ENCODE data around the gene MRPS7. TPM values are rescaled to one million over a fixed set of nuclear protein-coding genes. Genes with fewer than 3 reads are reported as not detected.

The MRPS7 gene
- total RNA-seq = 10 to 100 TPM; 27.1 to 54.0 (median 37.4) TPM

DNA sequence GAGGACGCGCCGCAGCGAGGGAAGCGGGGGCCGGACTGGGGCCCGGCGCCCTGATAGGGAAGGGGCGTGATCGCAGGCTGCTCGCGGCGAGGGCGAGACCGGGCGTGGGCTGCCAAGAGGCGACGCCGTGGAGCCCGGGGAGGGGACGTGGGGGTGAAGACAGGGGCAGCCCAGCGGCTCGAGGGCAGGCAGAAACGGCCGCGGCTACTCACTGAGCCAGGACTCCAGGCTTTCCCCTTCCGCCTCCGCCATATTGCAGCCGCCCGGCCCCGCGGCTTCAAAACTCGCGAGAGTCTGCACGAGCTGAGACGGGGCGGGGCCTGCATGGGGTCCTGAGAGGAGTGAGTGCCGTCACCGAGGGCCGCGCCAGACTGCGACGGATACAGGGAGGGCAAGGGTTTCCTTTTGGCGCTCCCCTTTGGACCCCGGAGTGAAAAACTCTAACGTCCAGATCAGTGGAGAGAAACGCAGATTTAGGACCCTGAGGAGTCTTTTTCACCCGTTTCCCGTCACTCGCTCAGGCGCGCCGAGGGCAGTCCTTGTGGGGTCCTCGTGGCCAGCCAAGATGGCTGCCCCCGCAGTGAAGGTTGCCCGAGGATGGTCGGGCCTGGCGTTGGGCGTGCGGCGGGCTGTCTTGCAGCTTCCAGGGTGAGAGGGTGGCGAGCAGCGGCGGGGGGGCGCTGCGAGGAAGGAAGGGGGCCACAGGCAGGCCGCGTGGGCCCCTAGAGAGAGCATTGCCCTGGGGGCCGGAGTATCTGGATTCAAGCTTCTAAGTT lies at the start of gene MRPS7, which contains the start of gene GGA3:
MRPS7 (plus strand) TSS at position 544 of the 776 bp plus-strand sequence; CDS start at position 566, 22 bp downstream.
GGA3 (minus strand) TSS at position 271 of the 776 bp plus-strand sequence; CDS start at position 252, 19 bp downstream.
- in situ Hi-C loops (cut with MboI; ENCODE audit: low pct_ligation_motif_present in 1 of 4, low pct_unique_long_range_greater_than_20kb in 1 of 4, low sequenced_read_pairs in 3 of 4) (no loop called here), intact Hi-C loops (cut with DNase I; ENCODE audit: low total_unique reads) (no loop called here)
- Histone ChIP-seq H3K27ac (peak within 1 kb of the TSS; percentile 89 to 96 (median 92)), H3K36me3 (peaks cover 0 to 13% (median 4%) of the 10 kb centered on the region in 4 donors), H3K9me3 (no peaks in the 10 kb centered on the region), H3K4me3 (peak within 1 kb of the TSS; percentile 68 to 90 (median 84)), H3K27me3 (no peaks in the 10 kb centered on the region), H3K4me1 (peaks cover 12 to 36% (median 27%) of the 10 kb centered on the region in 4 donors)
- peak; percentile 95 for DNase-seq
- WGBS, 2 donors (ENCODE audit: low coverage in 1 of 2) = 0% methylated on average over 52 of the region's 69 CpGs; no CpG with 5 or more reads in 1 of the 2 donors
- TF ChIP-seq, protein P1, sequence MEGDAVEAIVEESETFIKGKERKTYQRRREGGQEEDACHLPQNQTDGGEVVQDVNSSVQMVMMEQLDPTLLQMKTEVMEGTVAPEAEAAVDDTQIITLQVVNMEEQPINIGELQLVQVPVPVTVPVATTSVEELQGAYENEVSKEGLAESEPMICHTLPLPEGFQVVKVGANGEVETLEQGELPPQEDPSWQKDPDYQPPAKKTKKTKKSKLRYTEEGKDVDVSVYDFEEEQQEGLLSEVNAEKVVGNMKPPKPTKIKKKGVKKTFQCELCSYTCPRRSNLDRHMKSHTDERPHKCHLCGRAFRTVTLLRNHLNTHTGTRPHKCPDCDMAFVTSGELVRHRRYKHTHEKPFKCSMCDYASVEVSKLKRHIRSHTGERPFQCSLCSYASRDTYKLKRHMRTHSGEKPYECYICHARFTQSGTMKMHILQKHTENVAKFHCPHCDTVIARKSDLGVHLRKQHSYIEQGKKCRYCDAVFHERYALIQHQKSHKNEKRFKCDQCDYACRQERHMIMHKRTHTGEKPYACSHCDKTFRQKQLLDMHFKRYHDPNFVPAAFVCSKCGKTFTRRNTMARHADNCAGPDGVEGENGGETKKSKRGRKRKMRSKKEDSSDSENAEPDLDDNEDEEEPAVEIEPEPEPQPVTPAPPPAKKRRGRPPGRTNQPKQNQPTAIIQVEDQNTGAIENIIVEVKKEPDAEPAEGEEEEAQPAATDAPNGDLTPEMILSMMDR (IDR thresholded peaks at IDR 0.05) = no peak
- peak; percentile 40 to 82 (median 65) for TF ChIP-seq POLR2AphosphoS5 (IDR thresholded peaks at IDR 0.05)
- TF ChIP-seq EP300 (IDR thresholded peaks at IDR 0.05; ENCODE audit: low read depth) = no peak
- TF ChIP-seq POLR2A (IDR thresholded peaks at IDR 0.05) = peak; percentile 71

DNA sequence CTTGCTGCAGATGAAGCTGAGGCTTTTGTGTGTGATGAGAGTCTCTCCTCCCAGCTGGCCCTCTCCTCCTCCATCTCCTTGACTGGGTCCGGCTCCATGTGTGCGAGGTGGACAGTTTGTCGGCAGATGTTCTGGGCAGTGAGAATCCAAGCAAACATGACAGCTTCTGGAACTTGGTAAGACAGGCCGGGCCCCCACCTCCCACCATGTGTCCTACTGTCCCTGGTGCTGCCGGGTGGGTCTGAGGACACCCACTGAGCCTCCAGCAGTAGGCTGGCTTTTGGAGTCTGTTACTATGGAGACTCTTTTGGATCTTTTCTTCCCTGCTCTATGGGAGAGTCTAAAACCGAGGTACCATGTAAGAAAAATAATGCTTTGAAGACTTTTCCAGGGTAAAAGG lies 43.5 kb upstream of the MRPS7 start:
- no peak for DNase-seq
- peaks cover 0 to 46% (median 18%) of the 10 kb centered on the region in 4 donors for H3K36me3 ChIP-seq
- in situ Hi-C loops (cut with MboI; ENCODE audit: low pct_ligation_motif_present in 1 of 4, low pct_unique_long_range_greater_than_20kb in 1 of 4, low sequenced_read_pairs in 3 of 4) = no loop called here
- no peak overlapping the region for H3K4me3 ChIP-seq
- no peaks in the 10 kb centered on the region for H3K9me3 ChIP-seq
- H3K4me1 ChIP-seq = no peaks in the 10 kb centered on the region
- no peak overlapping the region for H3K27ac ChIP-seq
- 92 to 95% methylated on average over 2 to 6 of the region's 6 CpGs for WGBS, 2 donors (ENCODE audit: low coverage in 1 of 2)
- TF ChIP-seq EP300 (IDR thresholded peaks at IDR 0.05; ENCODE audit: low read depth) (no peak), POLR2AphosphoS5 (IDR thresholded peaks at IDR 0.05) (no peak), POLR2A (IDR thresholded peaks at IDR 0.05) (no peak)
- TF ChIP-seq, protein P1 (IDR thresholded peaks at IDR 0.05) = no peak
- H3K27me3 ChIP-seq = no peaks in the 10 kb centered on the region
- intact Hi-C loops (cut with DNase I; ENCODE audit: low total_unique reads) = no loop called here

DNA sequence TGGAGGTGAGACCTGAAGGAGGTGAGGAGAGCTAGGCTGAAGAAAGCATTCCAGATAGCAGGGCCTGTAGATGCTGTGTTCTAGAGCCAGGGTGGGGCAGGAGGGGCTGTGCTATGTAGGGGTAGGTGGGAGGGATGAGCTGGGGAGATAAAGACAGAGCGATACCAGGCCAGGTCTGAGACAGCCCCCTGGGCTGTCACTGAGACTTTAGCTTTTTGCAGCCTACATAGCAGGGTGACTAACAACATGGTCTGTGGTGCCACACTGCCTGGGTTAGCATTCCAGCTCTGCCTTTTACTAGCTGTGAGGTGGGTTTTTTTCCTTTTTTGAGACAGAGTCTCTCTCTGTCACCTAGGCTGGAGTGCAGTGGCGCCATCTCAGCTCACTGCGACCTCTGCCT lies 41.9 kb upstream of the MRPS7 start:
- Histone ChIP-seq H3K27ac (no peak overlapping the region), H3K4me1 (no peaks in the 10 kb centered on the region), H3K36me3 (peaks cover 0 to 32% (median 14%) of the 10 kb centered on the region in 4 donors), H3K9me3 (no peaks in the 10 kb centered on the region), H3K4me3 (no peak overlapping the region), H3K27me3 (no peaks in the 10 kb centered on the region)
- in situ Hi-C loops (cut with MboI; ENCODE audit: low pct_ligation_motif_present in 1 of 4, low pct_unique_long_range_greater_than_20kb in 1 of 4, low sequenced_read_pairs in 3 of 4) (no loop called here), intact Hi-C loops (cut with DNase I; ENCODE audit: low total_unique reads) (no loop called here)
- TF ChIP-seq EP300 (IDR thresholded peaks at IDR 0.05; ENCODE audit: low read depth) = no peak
- no peak for TF ChIP-seq POLR2A (IDR thresholded peaks at IDR 0.05)
- TF ChIP-seq POLR2AphosphoS5 (IDR thresholded peaks at IDR 0.05) = no peak
- DNase-seq = no peak
- WGBS, 2 donors (ENCODE audit: low coverage in 1 of 2) = 98% methylated on average over 3 of the region's 3 CpGs; no CpG with 5 or more reads in 1 of the 2 donors

DNA sequence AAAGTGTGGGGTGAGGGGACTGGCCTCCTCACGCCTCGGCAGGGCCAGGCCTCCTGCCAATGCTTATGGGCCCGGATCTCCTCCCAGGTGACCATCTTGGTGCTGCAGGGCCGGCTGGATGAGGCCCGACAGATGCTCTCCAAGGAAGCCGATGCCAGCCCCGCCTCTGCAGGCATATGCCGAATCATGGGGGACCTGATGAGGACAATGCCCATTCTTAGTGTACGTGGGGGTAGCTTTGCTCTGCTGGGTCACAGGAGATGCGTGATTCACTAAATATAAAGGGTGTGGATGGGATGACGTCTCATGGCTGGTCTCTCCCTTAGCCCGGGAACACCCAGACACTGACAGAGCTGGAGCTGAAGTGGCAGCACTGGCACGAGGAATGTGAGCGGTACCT lies 36.7 kb upstream of the MRPS7 start:
- no peaks in the 10 kb centered on the region for H3K9me3 ChIP-seq
- no peaks in the 10 kb centered on the region for H3K4me1 ChIP-seq
- H3K27ac ChIP-seq = no peak overlapping the region
- intact Hi-C loops (cut with DNase I; ENCODE audit: low total_unique reads) (no loop called here), in situ Hi-C loops (cut with MboI; ENCODE audit: low pct_ligation_motif_present in 1 of 4, low pct_unique_long_range_greater_than_20kb in 1 of 4, low sequenced_read_pairs in 3 of 4) (no loop called here)
- H3K36me3 ChIP-seq = peaks cover 0 to 21% (median 10%) of the 10 kb centered on the region in 4 donors
- WGBS, 2 donors (ENCODE audit: low coverage in 1 of 2) = 78% methylated on average over 14 of the region's 14 CpGs; no CpG with 5 or more reads in 1 of the 2 donors
- no peak for DNase-seq
- no peak overlapping the region for H3K4me3 ChIP-seq
- TF ChIP-seq POLR2A (IDR thresholded peaks at IDR 0.05) (no peak), EP300 (IDR thresholded peaks at IDR 0.05; ENCODE audit: low read depth) (no peak), POLR2AphosphoS5 (IDR thresholded peaks at IDR 0.05) (no peak)
- TF ChIP-seq, protein P1 (IDR thresholded peaks at IDR 0.05) = no peak
- no peaks in the 10 kb centered on the region for H3K27me3 ChIP-seq
